ENCODE measurements around the gene OR10H1.

GRCh38 chr19:15781661-15782060 lies 33.8 kb downstream of the OR10H1 start:
- no peak for TF ChIP-seq CTCF (IDR thresholded peaks at IDR 0.05 in 8 of 11, conservative IDR thresholded peaks at IDR 0.05 in 3 of 11)
- no peak for TF ChIP-seq POLR2A (IDR thresholded peaks at IDR 0.05)

All from spleen (tissue), 7 donors.